GM12864 (cell line): Measurements from ENCODE around the gene TMTC1.

Source experiments
- DNase-seq: peaks from one replicate; pipeline ENCODE4 v3.0.0-alpha.2; 2011; ENCODE audit warnings: low read depth
- H3K4me3 ChIP-seq: 2 replicates; pipeline ENCODE4 v1.5.1; 2011; ENCODE audit warnings: mild to moderate bottlenecking, low read depth, low read length, control low read depth
- CTCF ChIP-seq: IDR thresholded peaks from 2 replicates; pipeline ENCODE4 v1.5.1; 2011; ENCODE audit warnings: low read depth, mild to moderate bottlenecking, moderate library complexity, low read length, control low read depth, inconsistent platforms; ENCODE audit errors: missing control alignments

The TMTC1 gene

GRCh38 chr12:29733060-29733459, 50.7 kb downstream of the TMTC1 start:
- no peak overlapping the region for H3K4me3 ChIP-seq
- no peak for DNase-seq
- no peak for TF ChIP-seq CTCF

- DNase-seq = no peak
- no peak overlapping the region for H3K4me3 ChIP-seq
- no peak for TF ChIP-seq CTCF
Observed at GRCh38 chr12:29732593-29732992, 51.1 kb downstream of the TMTC1 start.

GRCh38 chr12:29732191-29732590, 51.6 kb downstream of the TMTC1 start:
- no peak for DNase-seq
- no peak overlapping the region for H3K4me3 ChIP-seq
- no peak for TF ChIP-seq CTCF

GRCh38 chr12:29731591-29731990, 52.2 kb downstream of the TMTC1 start:
- H3K4me3 ChIP-seq = no peak overlapping the region
- no peak for TF ChIP-seq CTCF
- no peak for DNase-seq

GRCh38 chr12:29730481-29730880, 53.3 kb downstream of the TMTC1 start:
- H3K4me3 ChIP-seq = no peak overlapping the region
- no peak for DNase-seq
- no peak for TF ChIP-seq CTCF

- H3K4me3 ChIP-seq = no peak overlapping the region
- DNase-seq = no peak
- TF ChIP-seq CTCF = no peak
Observed at GRCh38 chr12:29728030-29728429, 55.7 kb downstream of the TMTC1 start.

- DNase-seq = no peak
- no peak for TF ChIP-seq CTCF
- no peak overlapping the region for H3K4me3 ChIP-seq
Observed at GRCh38 chr12:29726741-29727348, 56.9 kb downstream of the TMTC1 start.
